HG03571 (cell line): ENCODE measurements around the gene HACD3.
A peak's percentile ranks its signal among the peaks of the same experiment; 100 is the strongest.

Source experiments
- ATAC-seq: cut with Tn5 transposase; IDR thresholded peaks from one replicate; pipeline ENCODE4 v1.9.1; 2021; ENCODE audit not compliant: unreplicated experiment

HACD3 gene, protein sequence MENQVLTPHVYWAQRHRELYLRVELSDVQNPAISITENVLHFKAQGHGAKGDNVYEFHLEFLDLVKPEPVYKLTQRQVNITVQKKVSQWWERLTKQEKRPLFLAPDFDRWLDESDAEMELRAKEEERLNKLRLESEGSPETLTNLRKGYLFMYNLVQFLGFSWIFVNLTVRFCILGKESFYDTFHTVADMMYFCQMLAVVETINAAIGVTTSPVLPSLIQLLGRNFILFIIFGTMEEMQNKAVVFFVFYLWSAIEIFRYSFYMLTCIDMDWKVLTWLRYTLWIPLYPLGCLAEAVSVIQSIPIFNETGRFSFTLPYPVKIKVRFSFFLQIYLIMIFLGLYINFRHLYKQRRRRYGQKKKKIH

DNA sequence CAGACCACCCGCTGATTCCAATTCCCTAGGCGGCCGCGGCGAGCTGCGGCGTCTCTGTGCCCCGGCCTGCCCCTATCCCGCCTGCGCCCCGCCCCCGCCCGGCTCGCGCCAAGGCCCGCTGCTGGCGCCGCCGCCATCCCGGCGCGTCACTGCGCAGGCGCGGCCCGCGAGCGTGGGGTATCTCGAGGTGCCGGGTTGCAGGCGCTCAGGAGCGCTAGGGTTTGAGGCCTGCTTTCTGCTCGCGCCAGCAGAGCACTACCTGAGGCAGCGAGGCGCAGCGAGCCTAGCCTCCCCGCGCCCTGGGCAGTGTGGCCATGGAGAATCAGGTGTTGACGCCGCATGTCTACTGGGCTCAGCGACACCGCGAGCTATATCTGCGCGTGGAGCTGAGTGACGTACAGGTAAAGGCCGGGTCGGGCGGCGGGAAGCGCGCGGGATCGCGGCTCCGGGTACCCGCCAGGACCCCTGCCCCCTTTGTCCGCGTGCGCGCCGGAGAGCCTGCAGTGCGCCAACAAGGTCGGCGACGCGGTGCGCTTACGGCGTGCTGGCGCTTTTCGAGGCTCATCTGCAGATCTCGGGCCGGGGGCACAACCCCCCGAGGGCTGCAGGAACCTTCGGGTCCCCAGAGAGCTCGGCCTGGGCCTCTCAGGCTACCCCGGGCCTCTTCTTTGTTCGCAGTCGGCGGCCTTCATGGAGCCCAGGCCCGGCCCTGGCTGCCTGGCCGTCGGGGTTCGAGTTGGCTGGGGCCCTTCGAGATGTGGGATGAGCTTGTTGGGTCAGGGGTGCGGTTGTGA is at the start of gene HACD3:
HACD3 (plus strand) TSS at position 146 of the 794 bp plus-strand sequence; CDS start at position 315, 169 bp downstream.
- ATAC-seq = peak; percentile 80

DNA sequence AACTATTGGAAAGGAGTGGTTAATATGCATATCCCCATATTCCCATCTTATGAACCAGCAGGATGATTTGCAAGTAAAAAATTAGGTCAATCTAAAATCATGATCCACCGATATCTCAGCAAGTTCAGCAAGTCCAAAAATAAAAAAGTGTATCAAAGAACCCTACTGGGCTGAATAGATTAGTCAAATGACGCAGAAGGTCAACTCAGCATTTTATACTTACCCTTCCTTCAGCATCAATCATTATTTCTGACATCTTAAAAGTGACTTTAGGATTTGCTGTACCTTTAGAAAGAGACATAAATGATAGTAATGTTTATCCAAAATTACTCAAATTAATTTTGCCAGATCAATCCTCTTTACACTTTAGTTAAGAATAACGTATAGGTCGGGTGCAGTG is 45.4 kb upstream of the HACD3 start:
- no peak for ATAC-seq

DNA sequence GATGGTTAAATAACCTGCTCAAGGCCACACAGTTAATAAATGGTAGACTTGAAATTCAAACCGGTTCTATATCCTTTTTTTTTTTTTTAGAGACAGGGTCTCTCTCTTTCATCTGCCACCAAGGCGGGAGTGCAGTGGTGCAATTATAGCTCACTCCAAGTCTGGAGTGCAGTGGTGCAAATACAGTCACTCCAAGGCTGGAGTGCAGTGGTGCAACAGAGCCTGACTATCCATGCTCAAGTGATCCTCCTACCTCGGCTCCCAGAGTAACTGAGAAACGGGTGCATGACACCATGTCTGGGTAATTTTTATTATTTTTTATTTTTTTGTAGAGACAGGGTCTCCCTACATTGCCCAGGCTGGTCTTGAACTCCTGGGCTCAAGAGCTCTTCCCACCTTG is 36.2 kb upstream of the HACD3 start:
- no peak for ATAC-seq

DNA sequence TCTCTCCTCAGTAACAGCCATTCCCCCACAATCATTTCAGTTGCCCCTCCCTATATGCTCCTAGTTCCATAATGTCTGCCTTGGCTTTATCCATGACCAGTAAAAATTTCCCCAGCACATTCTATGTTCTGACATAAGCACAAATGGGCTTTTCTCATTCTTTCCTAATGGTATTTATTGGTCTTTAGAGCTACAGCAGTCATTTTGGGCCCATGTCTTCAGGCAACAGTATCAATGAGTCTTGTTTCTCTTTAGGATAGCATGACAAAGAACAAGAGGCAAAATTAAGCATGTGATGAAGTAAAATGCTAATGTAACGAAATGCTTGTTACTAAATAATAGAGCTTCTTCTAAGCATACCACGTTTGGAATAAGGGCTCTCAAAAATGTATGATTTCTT is 20.9 kb upstream of the HACD3 start:
- no peak for ATAC-seq

DNA sequence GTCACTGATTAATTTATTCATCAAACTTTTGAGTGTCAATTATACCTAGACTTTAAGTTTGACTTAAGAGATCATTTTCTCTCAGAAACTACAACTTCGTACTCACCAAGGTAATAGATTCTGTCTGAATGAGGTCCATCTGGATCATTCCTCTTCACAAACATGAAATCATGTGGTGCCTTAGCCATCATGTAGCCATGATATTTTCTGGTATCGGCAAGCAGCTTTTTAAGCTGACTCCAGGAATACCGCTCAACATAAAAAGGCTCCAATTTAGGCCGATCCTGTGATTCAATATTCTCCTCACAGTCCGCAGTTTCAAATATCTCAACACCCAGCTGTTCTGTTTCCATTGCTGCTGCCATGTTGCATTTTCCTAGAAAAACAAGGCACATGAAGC is 18.1 kb upstream of the HACD3 start:
- no peak for ATAC-seq

DNA sequence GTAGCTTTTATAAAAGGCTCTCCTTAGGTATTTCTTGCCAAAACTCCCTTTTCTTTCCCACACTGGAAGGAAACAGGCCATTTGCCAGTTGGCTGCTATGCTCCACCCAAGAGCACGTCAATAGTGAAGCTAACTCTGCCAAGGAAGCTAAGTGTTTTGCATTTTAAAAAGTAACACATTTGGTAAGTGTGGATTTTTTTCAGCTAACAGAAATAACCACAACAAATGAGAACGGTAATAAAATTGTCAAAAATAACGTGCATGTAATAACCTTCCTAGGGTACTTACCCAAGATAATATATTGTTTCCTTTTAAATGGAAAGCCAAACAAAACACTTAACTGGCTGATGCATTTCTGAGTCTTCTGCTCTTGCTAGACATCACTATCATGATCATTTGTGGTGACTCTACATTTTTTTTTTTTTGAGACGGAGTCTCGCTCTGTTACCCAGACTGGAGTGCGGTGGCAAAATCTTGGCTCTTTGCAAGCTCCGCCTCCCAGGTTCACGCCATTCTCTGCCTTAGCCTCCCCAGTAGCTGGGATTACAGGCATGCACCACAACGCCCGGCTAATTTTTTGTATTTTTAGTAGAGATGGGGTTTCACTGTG is 17.4 kb upstream of the HACD3 start:
- no peak for ATAC-seq

DNA sequence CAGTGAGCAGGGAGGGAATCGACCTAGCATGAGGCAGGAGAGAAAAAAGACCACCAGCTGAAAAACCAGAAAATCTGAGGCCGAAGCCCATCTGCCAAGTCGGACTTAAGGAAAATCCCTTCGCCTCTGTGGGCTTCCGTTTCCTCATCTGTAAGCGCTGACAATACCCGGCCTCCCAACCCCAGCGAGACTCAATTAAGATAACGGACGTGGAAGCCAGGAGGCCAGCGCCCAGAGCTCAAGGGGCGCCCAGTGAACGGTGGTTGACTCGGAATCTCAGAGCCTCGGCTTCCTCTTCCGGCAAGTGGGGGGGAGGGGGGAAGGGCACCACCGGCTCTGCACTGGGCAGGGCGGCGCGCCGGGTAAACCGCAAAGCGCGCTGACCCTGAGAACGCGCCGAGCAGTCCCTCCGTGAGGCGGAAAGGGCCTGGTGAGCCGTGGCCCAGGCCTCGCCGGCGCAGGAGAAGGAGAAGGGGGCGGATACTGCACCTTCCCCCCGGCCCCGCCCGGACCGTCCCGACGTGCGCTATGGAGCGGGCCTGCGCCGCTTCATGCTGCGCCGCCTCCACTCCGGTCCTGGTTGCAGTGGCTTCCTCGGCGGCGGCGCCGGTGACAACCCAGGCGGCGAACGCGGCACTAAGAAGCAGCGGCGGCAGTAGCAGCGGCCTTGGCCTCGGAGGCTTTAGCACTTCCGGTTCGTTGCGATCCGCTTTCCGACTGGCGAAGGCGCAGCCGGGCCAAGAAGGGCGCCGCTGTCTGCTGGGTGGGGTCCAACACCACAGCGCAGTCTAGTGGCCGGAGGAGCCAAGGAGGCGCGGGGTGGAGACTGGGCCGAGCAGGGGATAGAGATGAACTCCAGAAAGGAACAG is 13.0 kb upstream of the HACD3 start, which contains the start of gene DPP8:
DPP8 (minus strand) TSS at position 693 of the 869 bp plus-strand sequence. CDS start 5,136 bp downstream, outside the sequence.
- peak; percentile 87 for ATAC-seq

DNA sequence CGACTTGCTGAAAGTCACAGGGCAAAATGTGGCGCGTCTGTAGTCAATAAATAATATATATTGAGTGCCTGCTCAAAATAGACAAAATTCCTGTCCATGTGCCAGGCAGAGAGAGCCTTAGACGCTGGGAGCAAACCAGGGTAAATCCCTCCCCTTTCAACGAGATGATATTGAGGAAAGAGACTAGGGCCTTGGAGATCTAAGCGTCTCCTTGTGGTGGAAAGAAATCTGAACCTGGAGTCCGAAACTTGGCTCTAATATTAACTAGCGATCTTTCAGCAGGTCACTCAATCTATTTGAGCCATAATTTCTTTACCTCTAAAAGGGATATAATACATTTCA is 12.4 kb upstream of the HACD3 start:
- no peak for ATAC-seq

DNA sequence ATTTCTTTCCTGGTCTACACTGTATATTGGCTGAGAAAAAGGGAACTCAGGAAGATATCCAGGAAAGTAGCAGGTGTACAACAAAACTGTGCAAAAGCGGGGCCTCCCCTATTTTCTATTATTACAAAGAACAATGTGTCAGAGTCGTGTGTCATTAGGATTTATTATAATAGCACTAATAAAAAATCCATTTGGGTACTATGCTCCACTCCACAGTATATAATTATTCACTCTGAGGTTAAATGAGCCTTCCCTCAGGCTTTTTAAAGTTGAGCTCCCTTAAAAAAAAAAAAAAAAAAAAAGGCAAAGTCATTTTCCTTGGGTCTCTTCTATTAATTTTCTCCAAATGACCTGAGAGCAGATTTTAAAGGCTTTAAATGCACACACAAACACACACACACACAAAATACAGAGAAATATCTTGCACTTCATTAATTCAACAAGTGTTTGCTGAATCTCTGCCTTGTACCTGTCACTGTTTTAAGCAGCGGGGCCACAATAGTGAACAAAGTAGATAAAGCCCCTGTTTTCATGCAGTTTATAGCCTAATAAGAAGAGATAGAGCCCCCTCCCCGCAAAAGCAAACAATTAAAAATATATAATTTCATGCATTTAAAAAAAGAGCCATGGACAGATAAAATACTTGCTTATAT is 11.5 kb upstream of the HACD3 start:
- ATAC-seq = no peak

DNA sequence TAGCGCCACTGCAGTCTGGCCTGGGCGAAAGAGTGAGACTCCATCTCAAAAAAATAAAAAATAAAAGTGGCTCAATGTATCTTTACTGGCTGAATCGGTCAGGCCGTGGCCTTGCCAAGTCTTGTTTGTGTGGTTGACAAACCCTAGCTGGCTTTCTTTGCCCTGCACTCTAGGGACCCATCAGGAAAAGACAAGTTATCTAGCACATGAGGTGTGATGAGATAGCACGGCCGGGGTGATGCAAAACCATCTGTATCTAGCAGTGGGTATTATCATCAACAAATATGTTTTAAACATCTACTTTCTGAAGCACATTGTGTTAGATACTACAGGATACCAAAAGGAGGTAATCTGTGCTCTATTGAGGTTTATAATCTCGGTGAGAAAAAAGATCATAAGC is 8.9 kb upstream of the HACD3 start:
- ATAC-seq = no peak

DNA sequence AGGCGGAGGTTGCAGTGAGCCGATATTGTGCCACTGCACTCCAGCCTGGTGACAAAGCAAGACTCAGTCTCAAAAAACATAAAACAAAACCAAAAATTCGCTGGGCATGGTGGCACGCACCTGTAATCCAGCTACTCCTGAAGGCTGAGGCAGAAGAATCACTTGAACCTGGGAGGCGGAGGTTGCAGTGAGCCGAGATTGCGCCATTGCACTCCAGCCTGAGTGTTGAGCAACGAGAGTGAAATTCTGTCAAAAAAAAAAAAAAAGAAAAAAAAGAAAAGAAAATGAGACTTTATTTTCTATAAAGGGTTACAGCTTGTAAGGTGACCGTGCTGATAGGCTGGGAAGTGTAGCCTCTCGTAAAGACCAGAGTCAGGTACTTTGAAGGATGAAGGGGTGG is 6.0 kb upstream of the HACD3 start:
- ATAC-seq = no peak

DNA sequence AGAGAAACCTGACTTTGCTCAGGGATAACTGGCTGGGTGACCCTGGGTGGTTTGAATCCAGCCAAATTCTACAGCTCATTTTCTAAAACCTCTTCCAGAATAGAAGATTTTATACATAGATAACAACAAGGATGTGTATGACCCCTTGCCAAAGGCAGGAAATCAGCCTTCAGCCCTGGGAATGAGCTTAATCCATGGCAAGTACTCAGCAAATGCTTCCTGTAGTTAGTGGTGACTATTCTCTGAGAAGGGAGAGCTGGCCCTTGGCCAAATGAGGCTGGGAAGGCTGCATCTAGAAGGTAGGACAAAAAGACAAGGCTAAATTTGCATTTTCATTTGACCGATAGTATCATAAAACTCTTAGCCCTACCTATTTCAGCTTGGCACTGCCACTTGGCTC is 4.6 kb upstream of the HACD3 start:
- no peak for ATAC-seq

DNA sequence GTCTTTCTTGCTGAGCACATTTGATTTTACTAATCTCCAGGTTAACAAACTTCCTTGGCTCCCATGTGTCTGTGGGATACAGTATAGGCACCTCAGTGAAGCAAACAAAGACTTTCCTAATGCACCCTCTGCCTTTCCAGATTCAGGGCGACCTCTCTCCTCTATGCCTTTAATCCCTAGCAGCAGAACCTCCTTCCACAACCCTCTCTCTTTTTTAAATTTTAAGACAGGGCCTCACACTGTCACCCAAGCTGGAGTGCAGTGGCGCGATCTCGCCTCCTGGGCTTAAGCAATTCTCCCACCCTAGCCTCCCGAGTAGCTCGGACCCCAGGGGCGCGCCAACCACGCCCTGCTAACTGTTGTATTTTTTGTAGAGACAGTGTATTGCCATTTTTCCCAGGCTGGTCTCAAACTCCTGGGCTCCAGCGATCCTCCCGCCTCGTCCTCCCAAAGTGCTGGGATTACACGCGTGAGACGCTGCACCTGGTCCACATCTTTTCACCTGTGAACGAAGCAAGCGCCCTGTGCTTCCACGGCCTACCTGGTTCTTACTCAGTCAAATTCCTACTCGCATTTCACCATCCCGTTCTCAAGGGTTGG is 1.7 kb upstream of the HACD3 start:
- ATAC-seq = no peak

DNA sequence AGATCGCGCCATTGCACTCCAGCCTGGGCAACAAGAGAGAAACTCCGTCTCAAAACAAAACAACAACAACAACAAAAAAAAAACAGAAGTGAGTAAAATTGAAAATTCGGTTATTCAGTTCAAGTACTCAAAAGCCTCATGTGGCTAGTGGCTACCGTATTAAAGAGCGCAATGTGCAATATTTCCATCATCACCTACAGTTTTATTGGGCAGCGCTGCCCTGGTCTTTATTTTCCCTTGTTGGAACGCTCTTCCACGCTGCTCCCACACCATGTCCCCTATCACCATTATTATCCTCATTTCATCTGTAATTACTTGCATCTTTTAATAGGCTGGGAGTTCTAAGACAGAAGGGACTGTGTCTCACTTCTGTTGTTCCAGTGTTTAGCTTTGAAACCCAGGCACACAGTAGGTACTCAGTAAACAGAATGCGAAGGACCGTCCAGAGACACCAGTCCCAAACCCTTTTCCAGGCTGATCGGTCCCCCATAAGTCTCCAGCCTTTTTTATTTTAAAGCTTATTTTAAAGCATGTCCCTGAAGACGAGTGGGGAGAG is 423 bp upstream of the HACD3 start:
- ATAC-seq = no peak

DNA sequence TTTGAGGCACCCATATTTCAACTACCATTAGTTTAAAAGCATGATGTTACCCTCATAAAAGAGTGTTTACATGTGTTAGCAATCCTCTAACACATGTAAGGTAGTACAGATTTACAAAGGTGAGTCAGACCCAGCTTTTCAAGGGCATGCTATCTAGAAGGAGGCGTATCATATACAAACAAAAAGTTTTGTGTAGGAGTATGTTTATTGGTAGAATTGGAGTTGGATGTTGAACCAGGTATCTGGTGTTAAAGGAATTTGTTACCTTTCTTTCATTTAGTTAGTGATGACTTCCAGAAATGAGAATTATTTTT is 2.4 kb downstream of the HACD3 start:
- ATAC-seq = no peak

DNA sequence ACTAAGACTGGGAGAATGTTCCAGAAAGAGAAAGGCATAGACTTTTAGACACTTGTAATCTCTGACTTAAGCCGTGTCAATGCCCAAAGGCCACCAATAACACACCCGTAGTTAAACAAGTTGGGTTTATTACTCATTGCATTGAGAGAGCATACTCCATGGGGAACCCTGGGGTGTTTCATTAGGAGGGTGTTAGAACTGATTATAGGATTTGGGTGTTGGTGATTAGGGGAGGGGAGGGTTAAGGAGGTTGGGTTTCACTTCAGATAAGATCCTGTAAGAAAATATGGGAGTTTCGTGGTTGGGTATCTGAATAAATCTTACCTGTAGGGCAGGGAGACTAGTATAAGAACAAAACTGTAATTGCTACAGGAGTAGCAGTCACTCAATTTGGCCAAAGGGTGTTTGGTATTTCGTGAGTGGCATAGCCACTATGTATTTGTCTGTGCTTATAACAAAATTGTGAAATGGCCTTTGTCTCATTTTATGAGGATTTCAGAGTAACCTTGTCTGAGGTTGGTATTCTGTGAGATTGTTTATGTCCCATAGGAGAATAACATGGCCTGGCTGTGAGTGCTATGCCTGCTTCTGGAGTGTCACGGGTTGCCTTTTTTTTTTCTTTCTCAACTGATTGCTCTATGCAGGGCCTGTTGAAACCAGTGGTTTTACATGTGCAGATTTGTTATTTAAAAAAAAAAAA is 2.9 kb downstream of the HACD3 start:
- no peak for ATAC-seq

DNA sequence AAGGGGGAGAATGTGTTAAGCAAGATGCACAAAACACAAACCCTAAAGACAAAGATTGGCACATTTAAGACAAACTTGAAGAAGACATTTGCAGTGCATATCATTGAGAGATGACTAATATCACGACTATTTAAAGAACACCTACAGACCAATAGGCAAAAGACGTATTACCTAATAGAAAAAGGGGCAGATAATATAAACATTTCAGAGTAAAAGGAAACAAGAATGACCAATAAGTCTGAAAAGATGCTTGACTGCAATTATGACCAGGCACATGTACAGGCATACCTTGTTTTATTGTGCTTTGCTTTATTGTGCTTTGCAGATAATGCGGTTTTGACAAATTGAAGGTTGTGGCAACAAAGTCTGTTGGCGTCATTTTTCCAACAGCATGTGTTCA is 4.9 kb downstream of the HACD3 start:
- no peak for ATAC-seq

DNA sequence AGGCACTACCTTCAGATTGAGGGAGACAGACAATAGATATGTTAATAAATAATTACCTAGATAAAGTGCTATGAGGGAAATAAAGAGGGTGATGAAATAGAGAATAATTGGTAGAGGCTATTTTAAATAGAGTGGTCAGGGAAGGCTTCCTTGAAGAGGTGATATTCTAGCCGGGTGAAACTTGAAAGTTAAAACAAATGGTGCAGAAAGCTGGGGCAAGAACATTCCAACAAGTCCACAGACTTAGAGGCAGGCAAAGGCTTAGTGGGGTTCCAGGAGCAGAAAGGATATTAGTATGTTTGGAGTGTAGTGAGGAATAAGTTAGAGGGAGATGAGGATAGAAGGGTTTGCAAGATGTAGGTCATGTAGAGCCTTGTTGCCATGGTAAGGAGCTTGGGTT is 10.1 kb downstream of the HACD3 start:
- ATAC-seq = no peak

DNA sequence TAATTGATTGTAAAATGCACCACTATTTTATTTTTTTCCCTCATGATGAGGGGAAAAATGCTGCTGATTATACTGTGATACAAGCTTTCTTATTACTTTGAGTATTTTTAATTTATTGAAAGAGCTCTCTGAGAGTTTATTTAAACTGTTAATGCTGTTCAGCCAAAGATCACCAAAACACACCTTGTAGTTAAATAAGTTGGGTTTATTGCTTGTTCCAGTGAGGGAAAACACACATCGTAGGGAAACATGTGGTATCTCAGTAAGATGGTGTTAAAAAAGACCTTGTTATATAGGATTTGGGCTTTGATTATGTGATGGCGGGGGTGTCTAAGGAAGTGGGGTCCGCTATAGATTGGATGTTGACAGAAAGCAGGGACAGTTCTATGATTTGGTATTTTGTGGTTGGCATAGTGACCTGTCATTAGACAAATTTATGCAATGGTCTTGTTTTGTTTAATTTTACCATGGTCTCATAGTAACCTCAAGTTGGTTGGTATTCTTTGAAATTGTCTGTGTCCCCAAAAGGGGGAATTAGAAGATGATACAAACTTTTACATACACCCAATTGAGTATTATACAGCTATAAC is 11.1 kb downstream of the HACD3 start:
- ATAC-seq = no peak
